Activated CD4-positive, alpha-beta T cell treated with anti-CD3 and anti-CD28 coated beads for 36 hours (primary cell): Measurements from ENCODE around the gene INPP5A. TPM values are rescaled to one million over a fixed set of nuclear protein-coding genes. Genes with fewer than 3 reads are reported as not detected.

Experiments used
- ATAC-seq: fragments of 200-7000 bp; cut with Tn5 transposase; one replicate; pipeline ENCODE4 v1.10.0; 2021; ENCODE audit warnings: mild to moderate bottlenecking, moderate library complexity
- CTCF ChIA-PET: fragments of 350-600 bp; sonication (Branson Sonifier 250); formaldehyde crosslinking; loops from one replicate; lab custom pipeline; 2021; ENCODE audit warnings: antibody characterized with exemption; lab: Charles Lee
- POLR2A ChIA-PET: fragments of 350-600 bp; sonication (Branson Sonifier 250); formaldehyde crosslinking; loops from one replicate; lab custom pipeline; 2021; ENCODE audit warnings: antibody characterized with exemption, inconsistent platforms; lab: Charles Lee
- DNase-seq: peaks from one replicate; pipeline ENCODE4 v3.0.0-alpha.2; 2020
- H3K27ac Mint-ChIP-seq: one replicate; pipeline ENCODE4 v1.8.0; 2021; ENCODE audit warnings: mixed read lengths
- H3K27me3 Mint-ChIP-seq: one replicate; pipeline ENCODE4 v1.8.0; 2021; ENCODE audit warnings: mixed read lengths
- H3K36me3 Mint-ChIP-seq: one replicate; pipeline ENCODE4 v1.8.0; 2021; ENCODE audit warnings: low read depth, mixed read lengths
- H3K4me1 Mint-ChIP-seq: one replicate; pipeline ENCODE4 v1.8.0; 2021; ENCODE audit warnings: mixed read lengths
- H3K4me3 Mint-ChIP-seq: one replicate; pipeline ENCODE4 v1.8.0; 2021; ENCODE audit warnings: mild to moderate bottlenecking, moderate library complexity, mixed read lengths
- H3K9me3 Mint-ChIP-seq: one replicate; pipeline ENCODE4 v1.8.0; 2021; ENCODE audit warnings: low read depth, mixed read lengths
- intact Hi-C, 2 experiments: fragments of 100-400 bp; cut with DNase I in 1 of 2; cut with micrococcal nuclease in 1 of 2; formaldehyde crosslinking; loops; one replicate each; pipeline versions ENCODE4 v1.14.2 to v1.15.1; 2022 to 2024; cut with DNase I, micrococcal nuclease
- total RNA-seq, 2 experiments: library from RNA; stranded (reverse); gene quantifications; one replicate each; pipeline ENCODE4 v1.2.3, GENCODE V29; 2021

The INPP5A gene
- total RNA-seq, 2 experiments from 2014 or later: 8.1 to 9.3 TPM

DNA sequence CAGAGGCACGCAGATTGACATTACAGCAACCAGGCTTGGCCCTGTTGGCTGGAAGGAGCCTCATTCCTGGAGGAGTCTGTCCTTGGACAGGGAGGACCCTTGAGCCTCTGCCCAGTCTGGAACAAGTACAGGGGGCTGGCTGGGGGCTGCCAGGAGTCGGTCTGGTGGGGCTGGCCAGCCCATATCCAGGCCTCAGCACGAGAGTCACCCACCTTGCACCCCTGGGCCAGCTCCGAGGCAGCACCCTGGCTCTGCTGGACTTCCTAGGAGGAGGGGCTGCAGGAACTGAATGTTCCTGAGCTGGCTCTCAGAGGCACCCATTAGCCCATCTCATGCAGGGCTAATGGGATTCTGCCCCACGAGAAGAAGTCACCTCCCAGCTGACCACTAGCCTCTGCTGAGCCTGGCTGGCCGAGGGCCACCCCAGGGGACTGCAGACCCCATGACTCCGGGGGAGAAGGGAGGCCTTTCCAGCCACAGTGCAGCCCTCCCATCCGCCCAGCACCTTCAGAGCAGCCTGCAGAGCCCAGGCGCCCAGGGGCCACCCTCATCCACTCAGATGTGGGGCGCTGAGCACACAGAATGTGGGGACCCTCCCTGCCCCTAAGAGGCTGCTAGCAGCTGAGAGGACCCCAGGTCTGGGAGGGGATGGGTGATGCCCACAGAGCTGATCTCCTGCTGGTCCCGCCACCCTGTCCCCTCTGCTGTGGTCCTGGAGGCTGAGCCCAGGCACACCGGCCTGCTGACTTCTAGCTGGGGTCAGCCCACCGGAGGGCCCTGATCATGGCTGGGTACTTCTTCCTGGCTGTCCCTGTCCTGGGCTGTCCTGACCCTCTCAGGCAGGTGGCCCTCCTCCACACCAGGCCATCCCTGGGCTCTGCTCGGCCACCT lies 14.8 kb upstream of the INPP5A start:
- Mint-ChIP-seq H3K4me3 (no peak overlapping the region), H3K36me3 (no peaks in the 10 kb centered on the region), H3K9me3 (no peaks in the 10 kb centered on the region), H3K4me1 (no peaks in the 10 kb centered on the region), H3K27ac (no peak overlapping the region), H3K27me3 (peaks cover 2% of the 10 kb centered on the region)
- intact Hi-C loops: no loop called here
- ATAC-seq (no peak), DNase-seq (no peak)
- ChIA-PET POLR2A (no interaction called here), CTCF (no interaction called here)

DNA sequence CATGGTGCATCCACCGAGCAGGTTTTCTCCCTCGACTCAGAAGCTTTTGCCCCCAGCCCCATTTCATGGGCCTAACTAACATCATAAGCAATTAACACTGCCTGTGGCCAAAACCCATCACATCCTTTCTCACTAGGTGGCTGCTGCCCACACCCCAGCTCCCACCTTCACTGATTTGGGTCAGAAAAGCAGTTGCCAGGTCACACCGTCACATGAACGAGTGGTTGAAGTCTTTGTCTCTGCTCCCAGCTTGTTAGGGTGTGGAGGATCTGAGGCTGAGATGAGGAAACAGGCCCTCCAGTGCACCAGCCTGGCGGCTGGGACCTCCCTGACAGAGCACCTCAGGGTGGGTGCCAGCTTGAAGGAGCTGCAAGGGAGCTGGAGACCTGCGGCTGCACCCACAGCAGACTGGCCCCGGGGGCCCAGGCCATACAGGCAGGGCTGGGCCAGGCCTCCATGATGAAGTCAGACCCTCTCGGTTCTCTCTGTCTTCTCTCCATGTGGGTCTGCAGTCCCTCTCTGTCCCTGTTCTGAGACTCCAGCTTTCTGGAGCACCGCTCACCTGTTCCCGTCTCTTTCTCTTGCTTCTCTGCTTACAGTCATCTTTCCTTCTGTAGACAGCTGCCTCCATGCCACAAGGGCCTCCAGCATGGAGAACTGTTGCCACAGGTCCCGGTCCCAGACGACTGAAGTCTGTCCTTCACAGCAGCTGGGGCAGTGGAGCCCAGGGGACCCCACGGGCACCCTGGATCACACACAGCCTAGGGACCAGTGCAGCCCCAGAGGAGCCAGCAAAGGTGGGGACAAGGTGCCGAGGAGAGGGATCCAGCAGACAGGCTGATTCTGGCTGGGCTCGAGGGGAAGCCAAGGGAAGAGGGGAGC lies 13.8 kb upstream of the INPP5A start:
- H3K4me1 Mint-ChIP-seq: no peaks in the 10 kb centered on the region
- H3K9me3 Mint-ChIP-seq: peaks cover 2% of the 10 kb centered on the region
- DNase-seq: no peak
- intact Hi-C loops: no loop called here
- H3K36me3 Mint-ChIP-seq: no peaks in the 10 kb centered on the region
- H3K27me3 Mint-ChIP-seq: peaks cover 5% of the 10 kb centered on the region
- H3K4me3 Mint-ChIP-seq: no peak overlapping the region
- no peak overlapping the region for H3K27ac Mint-ChIP-seq
- POLR2A ChIA-PET: no interaction called here
- CTCF ChIA-PET: interaction anchor here (0.8 kb wide), 1 partner anchor 11 kb away, joined by 3 read pairs; no protein-coding TSS in a partner anchor
- ATAC-seq: no peak

DNA sequence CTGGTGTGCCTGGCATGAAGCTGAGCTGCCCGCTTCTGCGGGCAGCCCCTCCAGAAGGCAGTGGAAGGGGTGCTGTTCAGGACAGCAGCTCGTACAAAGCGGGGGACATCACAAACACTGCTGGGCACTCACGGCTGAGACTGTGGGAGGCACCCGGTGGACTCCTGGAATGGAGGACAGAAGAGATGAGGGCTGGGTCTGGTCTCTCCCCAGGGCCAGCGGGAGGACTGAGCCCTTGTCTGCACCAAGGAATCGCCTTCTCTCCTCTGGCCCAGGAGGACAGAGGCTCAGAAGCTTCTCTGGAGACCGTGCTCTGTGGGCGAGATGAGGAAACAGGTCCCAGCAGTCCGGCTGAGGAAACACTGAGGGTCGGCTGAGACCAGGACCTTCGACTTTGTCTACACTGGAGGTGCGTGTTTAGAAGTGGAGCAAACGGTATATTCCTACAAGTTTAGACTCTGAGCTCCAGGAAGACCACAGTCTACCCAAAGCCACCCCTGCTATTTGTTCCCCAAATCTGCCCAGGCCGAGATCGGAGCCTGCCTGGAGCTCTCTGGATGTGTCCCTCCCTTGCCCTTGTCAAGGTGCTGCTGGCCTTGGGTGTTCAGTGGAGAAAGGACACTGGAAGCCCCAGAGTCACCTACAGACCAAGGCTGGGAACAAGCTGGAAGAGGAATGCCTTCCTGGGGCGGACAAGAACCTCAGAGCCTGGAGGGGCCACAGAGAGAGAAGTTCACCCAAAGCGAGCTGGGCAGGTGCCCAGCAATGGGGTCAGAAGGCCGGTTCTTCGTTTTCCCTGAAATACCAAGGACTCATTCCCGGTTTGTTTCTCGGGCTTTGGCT lies 12.9 kb upstream of the INPP5A start:
- CTCF ChIA-PET: interaction anchor here (0.8 kb wide), 1 partner anchor 11 kb away, joined by 3 read pairs; no protein-coding TSS in a partner anchor
- no peaks in the 10 kb centered on the region for H3K36me3 Mint-ChIP-seq
- POLR2A ChIA-PET: no interaction called here
- H3K4me3 Mint-ChIP-seq: no peak overlapping the region
- DNase-seq (no peak), ATAC-seq (no peak)
- intact Hi-C loops: no loop called here
- peaks cover 2% of the 10 kb centered on the region for H3K9me3 Mint-ChIP-seq
- no peaks in the 10 kb centered on the region for H3K4me1 Mint-ChIP-seq
- H3K27ac Mint-ChIP-seq: no peak overlapping the region
- peaks cover 8% of the 10 kb centered on the region for H3K27me3 Mint-ChIP-seq

DNA sequence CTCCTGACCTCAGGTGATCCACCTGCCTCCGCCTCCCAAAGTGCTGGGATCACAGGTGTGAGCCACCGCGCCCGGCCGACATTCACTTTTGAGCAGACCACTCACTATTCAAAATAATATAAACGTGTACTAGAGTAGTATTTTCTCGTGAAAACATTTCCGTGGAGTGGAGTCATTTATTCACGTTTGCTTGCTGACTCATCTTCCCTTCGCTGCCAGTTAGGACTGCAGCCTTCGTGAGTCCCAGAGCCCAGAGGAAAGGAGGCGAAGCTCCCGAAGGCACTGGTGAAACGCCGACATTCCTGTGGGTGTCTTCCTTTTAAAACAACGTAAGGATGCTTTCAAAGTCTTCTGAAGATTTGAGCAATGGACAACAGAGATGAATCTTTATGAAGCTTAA lies 10.9 kb upstream of the INPP5A start:
- Mint-ChIP-seq H3K36me3 (peaks cover 2% of the 10 kb centered on the region), H3K27ac (no peak overlapping the region), H3K4me1 (no peaks in the 10 kb centered on the region), H3K27me3 (peaks cover 10% of the 10 kb centered on the region), H3K4me3 (no peak overlapping the region), H3K9me3 (peaks cover 8% of the 10 kb centered on the region)
- POLR2A ChIA-PET: no interaction called here
- CTCF ChIA-PET: interaction anchor here (0.7 kb wide), 1 partner anchor 817 kb away, joined by 4 read pairs; no protein-coding TSS in a partner anchor
- ATAC-seq (no peak), DNase-seq (no peak)
- intact Hi-C loops: no loop called here

DNA sequence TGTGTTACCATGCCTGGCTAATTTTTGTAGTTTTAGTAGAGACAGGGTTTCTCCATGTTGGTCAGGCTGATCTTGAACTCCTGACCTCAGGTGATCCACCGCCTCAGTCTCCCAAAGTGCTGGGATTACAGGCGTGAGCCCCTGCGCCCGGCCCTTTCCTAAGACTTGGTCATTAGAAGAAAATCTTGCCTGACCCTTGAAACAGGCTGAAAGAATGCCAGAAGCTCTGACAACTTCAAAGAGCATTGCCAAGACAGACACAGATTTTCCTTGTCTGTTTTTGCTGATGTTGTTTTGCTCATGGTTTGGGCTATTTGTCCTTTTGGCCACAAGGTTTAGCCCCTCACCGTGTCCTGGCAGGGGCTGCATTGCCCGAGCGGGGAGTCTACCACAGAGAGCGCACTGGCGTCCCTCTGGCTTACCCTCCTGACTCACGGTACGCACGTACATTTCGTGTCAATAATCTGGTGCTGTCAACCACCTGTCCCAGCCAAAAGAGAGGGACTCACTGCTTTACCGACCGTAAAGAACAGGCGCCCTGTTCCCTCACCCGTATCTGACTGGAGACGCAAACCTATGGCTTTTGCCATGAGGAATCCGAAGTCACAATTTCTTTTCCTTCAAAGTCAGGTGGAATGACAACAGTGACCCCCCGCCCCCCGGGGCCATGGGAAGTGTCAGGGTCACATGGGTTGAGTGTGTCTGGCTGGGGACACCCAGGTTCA lies 10.1 kb upstream of the INPP5A start:
- Mint-ChIP-seq H3K9me3 (peaks cover 10% of the 10 kb centered on the region), H3K27me3 (peaks cover 10% of the 10 kb centered on the region), H3K27ac (no peak overlapping the region), H3K4me3 (no peak overlapping the region), H3K4me1 (no peaks in the 10 kb centered on the region), H3K36me3 (peaks cover 2% of the 10 kb centered on the region)
- DNase-seq (no peak), ATAC-seq (no peak)
- intact Hi-C loops: no loop called here
- CTCF ChIA-PET: no interaction called here
- POLR2A ChIA-PET: no interaction called here

DNA sequence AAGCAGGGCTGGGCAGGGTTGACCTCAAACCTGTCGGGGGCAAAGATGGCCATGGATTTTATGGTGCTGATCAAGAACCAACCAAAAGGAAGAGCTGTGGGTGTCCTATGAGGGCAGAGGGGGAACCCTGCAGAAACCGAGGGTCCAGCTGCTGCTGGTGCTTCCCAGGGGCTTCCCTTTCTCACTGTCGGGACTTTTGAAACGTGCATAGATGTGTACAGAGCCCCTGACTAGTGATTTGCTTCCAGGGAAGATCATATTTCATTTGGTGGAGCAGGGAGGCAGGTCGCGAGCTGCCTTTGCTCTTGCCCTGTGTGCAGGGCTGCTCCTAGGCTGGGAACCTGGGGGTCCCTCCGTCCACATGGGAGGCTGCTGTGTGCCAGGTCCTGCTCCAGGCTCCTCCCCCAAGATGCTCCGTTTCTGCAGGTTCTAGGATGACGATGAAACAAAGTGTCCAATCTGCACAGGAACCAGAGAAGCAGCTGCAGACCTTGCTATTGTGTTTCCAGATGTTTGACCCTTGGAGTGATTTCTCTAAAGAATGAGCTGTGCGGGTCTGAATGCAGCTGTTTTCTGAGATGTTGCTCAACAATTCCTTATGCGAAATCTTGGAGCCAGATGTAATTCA lies 9.4 kb upstream of the INPP5A start:
- POLR2A ChIA-PET: no interaction called here

DNA sequence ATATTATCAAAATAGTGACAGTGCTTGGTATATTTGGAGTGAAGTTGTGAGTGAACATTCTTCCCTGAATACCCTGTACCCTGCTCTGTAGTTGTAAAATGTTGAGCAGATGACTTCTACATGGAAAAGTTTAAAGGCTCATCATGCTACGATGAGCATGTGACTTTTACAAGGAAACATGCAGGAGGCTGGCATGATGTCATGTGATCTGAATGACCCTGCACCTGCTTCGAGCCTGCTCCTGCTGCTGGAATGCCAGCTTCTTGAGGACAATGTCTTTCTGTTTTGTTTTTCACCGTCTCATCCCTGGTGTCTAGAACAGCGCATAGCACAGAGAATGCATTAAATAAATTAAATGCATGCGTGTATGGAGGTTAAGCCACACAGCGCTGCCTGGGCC lies 5.4 kb upstream of the INPP5A start:
- no peak for ATAC-seq
- Mint-ChIP-seq H3K4me1 (peaks cover 11% of the 10 kb centered on the region), H3K4me3 (no peak overlapping the region), H3K27me3 (peaks cover 8% of the 10 kb centered on the region), H3K27ac (no peak overlapping the region), H3K36me3 (peaks cover 2% of the 10 kb centered on the region), H3K9me3 (peaks cover 10% of the 10 kb centered on the region)
- ChIA-PET CTCF (interaction anchor here (1.1 to 1.4 kb wide), 3 partner anchors 8 to 172 kb away, joined by 3 read pairs; no protein-coding TSS in a partner anchor), POLR2A (no interaction called here)
- no peak for DNase-seq
- intact Hi-C loops: no loop called here

More for the DNA sequence above, 9.4 kb upstream of the INPP5A start:
- Mint-ChIP-seq H3K4me3 (no peak overlapping the region), H3K36me3 (peaks cover 2% of the 10 kb centered on the region), H3K27me3 (peaks cover 10% of the 10 kb centered on the region), H3K9me3 (peaks cover 10% of the 10 kb centered on the region), H3K4me1 (no peaks in the 10 kb centered on the region), H3K27ac (no peak overlapping the region)
- CTCF ChIA-PET: interaction anchor here (1.1 kb wide), 1 partner anchor 139 kb away, joined by 3 read pairs; no protein-coding TSS in a partner anchor
- DNase-seq (no peak), ATAC-seq (no peak)
- intact Hi-C loops: no loop called here

DNA sequence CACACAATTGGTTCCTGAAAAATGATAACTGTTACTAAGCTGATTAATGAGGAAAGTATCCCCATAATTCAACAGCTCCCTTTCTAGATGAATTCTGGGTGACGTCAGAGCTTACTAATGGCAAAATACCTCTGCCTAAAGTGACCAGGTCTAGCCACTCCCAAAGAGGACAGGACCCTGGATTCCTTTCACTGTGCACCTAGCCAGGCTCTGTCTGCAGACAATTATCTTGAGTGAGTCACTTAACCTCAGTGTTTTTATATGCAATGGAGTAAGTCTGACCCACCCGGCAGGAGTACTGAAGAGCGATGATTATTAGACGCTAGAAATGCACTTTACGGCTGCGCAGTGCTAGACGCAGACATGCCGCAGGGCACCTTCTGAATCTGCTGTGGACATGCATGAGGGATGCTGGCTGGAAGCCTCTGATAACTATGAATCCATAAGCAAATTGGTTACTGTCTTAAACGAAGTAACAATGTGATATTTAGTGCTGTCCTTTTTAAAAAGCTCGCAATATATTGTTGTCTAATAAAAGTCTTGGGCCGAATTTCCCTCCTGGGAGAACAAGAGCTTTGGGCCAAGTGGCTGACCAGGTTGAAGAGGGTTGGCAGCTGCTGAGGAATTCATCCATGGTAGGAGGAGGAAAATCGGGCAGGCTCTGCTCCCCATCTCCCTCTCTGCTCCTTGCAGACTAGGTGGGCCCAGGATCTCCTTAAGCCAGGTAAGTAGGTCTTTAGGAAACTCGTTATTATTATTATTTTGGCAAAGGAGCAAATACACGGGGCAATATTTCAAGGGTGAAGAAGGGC lies 4.6 kb upstream of the INPP5A start:
- ATAC-seq (no peak), DNase-seq (no peak)
- intact Hi-C loops: no loop called here
- POLR2A ChIA-PET: no interaction called here
- peaks cover 8% of the 10 kb centered on the region for H3K27me3 Mint-ChIP-seq
- H3K4me3 Mint-ChIP-seq: no peak overlapping the region
- peaks cover 10% of the 10 kb centered on the region for H3K9me3 Mint-ChIP-seq
- H3K27ac Mint-ChIP-seq: no peak overlapping the region
- H3K36me3 Mint-ChIP-seq: peaks cover 2% of the 10 kb centered on the region
- H3K4me1 Mint-ChIP-seq: peaks cover 11% of the 10 kb centered on the region
- CTCF ChIA-PET: no interaction called here

DNA sequence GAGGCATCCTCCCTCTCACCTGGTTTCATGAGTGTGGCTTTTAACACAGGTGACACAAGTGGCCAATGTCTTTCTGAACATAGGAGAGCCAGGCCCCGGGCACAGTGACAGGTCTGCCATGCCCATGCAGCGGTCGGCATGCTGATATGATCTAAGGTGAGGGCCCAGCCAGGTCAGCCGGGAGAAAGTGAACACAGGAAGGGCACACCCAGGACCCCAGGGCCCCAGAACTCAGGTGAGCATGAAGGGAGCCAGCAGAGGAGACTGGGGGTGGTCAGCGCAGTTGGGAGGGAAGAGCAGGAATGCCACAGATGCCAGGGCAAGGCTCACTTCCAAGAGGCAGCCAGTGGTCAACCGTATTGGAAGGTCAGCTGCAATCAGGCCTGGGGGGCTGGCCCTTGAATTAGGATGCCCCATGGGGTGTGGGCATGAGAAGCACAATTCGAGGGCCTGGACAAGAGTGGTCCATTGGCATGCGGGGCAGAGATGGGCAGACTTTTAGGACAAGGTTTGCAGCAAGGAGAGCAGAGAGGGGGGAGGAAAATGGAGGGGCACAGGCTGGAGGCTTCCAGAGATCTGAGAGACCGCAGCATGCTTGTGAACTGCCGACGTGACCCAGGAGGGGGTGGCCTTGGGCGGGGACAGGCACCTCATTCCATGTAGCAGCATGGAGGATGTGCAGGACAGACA lies 3.9 kb upstream of the INPP5A start:
- intact Hi-C loops: no loop called here
- H3K27me3 Mint-ChIP-seq: peaks cover 5% of the 10 kb centered on the region
- H3K36me3 Mint-ChIP-seq: peaks cover 2% of the 10 kb centered on the region
- peaks cover 8% of the 10 kb centered on the region for H3K9me3 Mint-ChIP-seq
- no peak overlapping the region for H3K4me3 Mint-ChIP-seq
- H3K4me1 Mint-ChIP-seq: peaks cover 16% of the 10 kb centered on the region
- CTCF ChIA-PET: no interaction called here
- H3K27ac Mint-ChIP-seq: no peak overlapping the region
- ATAC-seq (no peak), DNase-seq (no peak)
- POLR2A ChIA-PET: no interaction called here
